ENCODE results near the gene PSTPIP2. TPM values are rescaled to one million over a fixed set of nuclear protein-coding genes. Genes with fewer than 3 reads are reported as not detected.
A peak's percentile ranks its signal among the peaks of the same experiment; 100 is the strongest.

PSTPIP2 gene, protein sequence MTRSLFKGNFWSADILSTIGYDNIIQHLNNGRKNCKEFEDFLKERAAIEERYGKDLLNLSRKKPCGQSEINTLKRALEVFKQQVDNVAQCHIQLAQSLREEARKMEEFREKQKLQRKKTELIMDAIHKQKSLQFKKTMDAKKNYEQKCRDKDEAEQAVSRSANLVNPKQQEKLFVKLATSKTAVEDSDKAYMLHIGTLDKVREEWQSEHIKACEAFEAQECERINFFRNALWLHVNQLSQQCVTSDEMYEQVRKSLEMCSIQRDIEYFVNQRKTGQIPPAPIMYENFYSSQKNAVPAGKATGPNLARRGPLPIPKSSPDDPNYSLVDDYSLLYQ
- total RNA-seq (2012; rRNA removed) (10.4 and 14.4 TPM in 2 replicates), polyA plus RNA-seq (2012; rRNA removed) (10.2 and 12.4 TPM in 2 replicates), Bru-seq, nascent RNA (percentile 83 among the genes with signal in this experiment), BruChase-seq, experiment 1, labeled RNA remaining after a 6-hour chase (percentile 80 among the genes with signal in this experiment), BruChase-seq, experiment 2, labeled RNA remaining after a 2-hour chase (percentile 71 among the genes with signal in this experiment)
- polyA plus RNA-seq (2012; cell fraction: cytosol; rRNA removed) = 4.4 and 6.6 TPM in 2 replicates
- polyA plus RNA-seq (2012; cell fraction: nucleus; rRNA removed; ENCODE audit: low replicate concordance) = 5.0 and 26.6 TPM in 2 replicates
- long read RNA-seq, transcript PSTPIP2-201 (15 exons, 3,000 nt) = major isoform, 41 of 65 reads
- long read RNA-seq, partial matches to known transcripts = 2 of 65 reads
- long read RNA-seq, other reads (novel, unspliced or antisense) = 20 of 65 reads

DNA sequence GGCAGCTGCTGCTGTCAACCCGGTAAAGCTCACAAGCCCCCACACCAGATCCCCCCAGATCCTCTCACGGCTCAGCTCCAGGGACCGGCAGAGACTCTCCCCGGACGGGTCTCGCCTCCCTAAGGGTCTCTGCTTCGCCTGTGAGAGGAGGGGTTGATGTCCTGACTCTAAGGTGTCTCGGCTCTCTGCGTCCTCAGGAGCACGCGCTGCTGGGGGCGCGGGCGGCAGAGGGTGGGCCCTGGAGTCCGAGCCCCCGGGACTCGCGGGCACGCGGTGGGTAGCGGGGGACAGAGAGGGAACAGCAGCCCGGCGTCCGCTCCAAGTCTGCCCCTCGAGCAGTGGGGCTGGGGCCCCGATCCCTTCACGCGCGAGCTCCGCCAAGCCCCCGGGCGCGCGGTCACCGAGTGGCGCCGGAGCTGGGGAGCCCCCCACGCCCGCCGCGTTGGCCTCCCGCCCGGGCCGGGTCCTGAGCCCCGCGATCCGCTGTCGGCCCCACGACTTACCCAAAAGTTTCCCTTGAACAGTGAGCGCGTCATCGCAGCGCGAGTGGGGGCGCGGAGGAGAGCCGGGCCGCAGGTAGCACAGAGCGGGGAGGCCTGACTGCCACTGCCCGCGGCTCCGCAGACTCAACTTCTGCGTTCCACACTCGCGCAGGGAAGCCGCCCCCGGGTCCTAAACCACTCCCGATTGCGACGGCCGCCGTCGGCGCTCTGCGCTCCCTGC lies at the start of gene PSTPIP2:
TSS of gene PSTPIP2 (minus strand) at position 608 of the 723 bp plus-strand sequence. CDS start at position 536, 72 bp downstream.
- Histone ChIP-seq H4K20me1 (ENCODE audit: insufficient read depth, low read length) (no peaks in the 10 kb centered on the region; the same call in 1 of the 2 replicates), H3K18ac (ENCODE audit: low read depth, low read length) (peak within 1 kb of the TSS; percentile 47; the same call in 1 of the 2 replicates), H3K79me1 (ENCODE audit: low read depth in 1 of 2, low read length in 2 of 2) (peaks cover 7 to 42% of the 10 kb centered on the region in 2 experiments; a peak in 3 of 4 replicates), H2AK9ac (replicated peaks; ENCODE audit: low read depth, low read length, poor library complexity) (peak within 1 kb of the TSS; percentile 92), H2AK5ac (ENCODE audit: low read depth, low read length) (peak within 1 kb of the TSS; percentile 73), H3K23ac (ENCODE audit: low read depth, low read length) (peak within 1 kb of the TSS; percentile 96), H3K14ac (replicated peaks; ENCODE audit: low read depth, low read length) (peak within 1 kb of the TSS; percentile 95), H3K9ac (ENCODE audit: low read depth, low read length) (peak within 1 kb of the TSS; percentile 88), H3K27ac (ENCODE audit: insufficient read depth, low read length) (peak within 1 kb of the TSS; percentile 9), H3K9me1 (ENCODE audit: insufficient read depth, low read length) (peaks cover 6% of the 10 kb centered on the region), H3K9me3 (ENCODE audit: control insufficient read depth, insufficient read depth, low read length) (no peaks in the 10 kb centered on the region), H2BK120ac (ENCODE audit: low read depth, low read length) (peak within 1 kb of the TSS; percentile 64), H2AFZ (replicated peaks; ENCODE audit: low read length, poor library complexity) (peak within 1 kb of the TSS; percentile 95), H3K36me3 (ENCODE audit: control insufficient read depth, insufficient read depth, low read length) (no peaks in the 10 kb centered on the region), H4K5ac (ENCODE audit: low read depth, low read length) (peak within 1 kb of the TSS; percentile 49; the same call in 1 of the 2 replicates), H2BK5ac (ENCODE audit: low read depth, low read length, poor library complexity, severe bottlenecking) (peak within 1 kb of the TSS; percentile 27), H3K4me3 (ENCODE audit: insufficient read depth, low read depth, low read length) (peak within 1 kb of the TSS; percentile 79), H2BK15ac (ENCODE audit: low read depth, low read length) (0 out of 3 replicates have a peak within 1 kb of the TSS, but pooled peaks have one; percentile 21), H2BK20ac (ENCODE audit: low read depth, low read length) (no peak within 1 kb of the TSS), H3K4ac (ENCODE audit: low read depth, low read length) (peak within 1 kb of the TSS; percentile 94), H3K4me2 (ENCODE audit: low read depth, low read length) (peak within 1 kb of the TSS; percentile 90), H4K91ac (ENCODE audit: insufficient read depth, low read depth, low read length) (peak within 1 kb of the TSS; percentile 52; the same call in 1 of the 2 replicates), H4K8ac (ENCODE audit: low read depth in 2 of 2, low read length in 2 of 2) (peak within 1 kb of the TSS in 1 of 2 experiments; percentile 69; a peak in 1 of 4 replicates), H3K27me3 (ENCODE audit: control insufficient read depth, insufficient read depth, low read length) (no peaks in the 10 kb centered on the region), H3K56ac (ENCODE audit: extremely low read depth, insufficient read depth, low read length) (peak within 1 kb of the TSS; percentile 43; the same call in 1 of the 2 replicates), H3K4me1 (ENCODE audit: control insufficient read depth, insufficient read depth, low read length) (peaks cover 18% of the 10 kb centered on the region)
- intact Hi-C loops (cut with micrococcal nuclease) = loop anchor here (2.0 to 5.0 kb wide), 2 partner anchors 97 to 145 kb away; no protein-coding TSS in a partner anchor
- BruUV-seq (replicated peaks) = no TSS peak
- POLR2A ChIA-PET (ENCODE audit: unreplicated experiment) = no interaction called here
- DNase-seq (peak; percentile 54), ATAC-seq (ENCODE audit: low read depth) (peak; percentile 78)
- TF ChIP-seq MAZ (IDR thresholded peaks at IDR 0.05; ENCODE audit: borderline replicate concordance, low read depth, low read length) (peak; percentile 30; the same call in 1 of the 2 replicates), FOS (IDR thresholded peaks at IDR 0.05; ENCODE audit: low read depth, low read length) (no peak), RFX5 (IDR thresholded peaks at IDR 0.05; ENCODE audit: low read depth, low read length) (no peak)
- WGBS, 2 experiments (ENCODE audit: extremely low coverage in 2 of 2, insufficient read length in 1 of 2) = 1% methylated on average over 31 of the region's 75 CpGs; no CpG with 5 or more reads in 1 of the 2 experiments
- dilution Hi-C loops (cut with HindIII; ENCODE audit: low sequenced_read_pairs, unreplicated experiment) = no loop called here
- in situ Hi-C loops (cut with MboI; ENCODE audit: low sequenced_read_pairs) = loop anchor here (5.0 to 10.0 kb wide), 2 partner anchors 95 to 407 kb away; no protein-coding TSS in a partner anchor
- CTCF ChIA-PET = no interaction called here

Data from IMR-90 (cell line).